Measurements from ENCODE around the gene CD83. TPM values are rescaled to one million over a fixed set of nuclear protein-coding genes. Genes with fewer than 3 reads are reported as not detected.

CD83 gene
- total and polyA plus RNA-seq, 7 donors: 0.10 to 2.1 (median 0.71) TPM

DNA sequence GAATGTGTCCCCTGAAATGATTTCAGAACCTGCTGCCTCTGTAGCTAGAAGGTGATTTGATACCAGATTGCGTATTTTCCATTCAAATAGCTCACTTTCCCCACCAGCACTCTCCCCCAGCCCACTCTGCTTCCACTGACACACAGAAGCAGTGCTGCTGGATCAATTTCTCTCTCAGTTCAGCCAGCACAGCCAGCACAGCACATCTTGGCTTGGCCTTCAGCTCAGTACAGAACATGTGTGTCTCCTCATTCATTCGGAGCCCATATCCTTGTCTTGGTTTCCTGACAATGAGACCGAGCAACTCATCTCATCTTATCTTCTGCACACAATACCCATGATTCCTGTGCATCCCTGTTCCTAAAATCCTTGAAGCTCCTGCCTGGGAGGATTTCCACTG is 33.8 kb upstream of the CD83 start:
- no peak for DNase-seq
- Histone ChIP-seq H3K9me3 (no peaks in the 10 kb centered on the region), H3K36me3 (ENCODE audit: insufficient read depth in 1 of 2, low read depth in 1 of 2) (no peaks in the 10 kb centered on the region), H3K4me1 (no peaks in the 10 kb centered on the region), H3K27ac (no peak overlapping the region), H3K4me3 (no peak overlapping the region), H3K27me3 (ENCODE audit: insufficient read depth in 3 of 3, low read length in 2 of 3) (peaks cover 0 to 8% (median 0%) of the 10 kb centered on the region in 3 donors)
- TF ChIP-seq CTCF (IDR thresholded peaks at IDR 0.05): no peak
- intact Hi-C loops (cut with DNase I): no loop called here
- WGBS, 3 donors: 54 to 62% (median 55%) methylated on average over 3 of the region's 3 CpGs
- no peak for ATAC-seq

- no peak for ATAC-seq
- Histone ChIP-seq H3K36me3 (ENCODE audit: insufficient read depth in 1 of 2, low read depth in 1 of 2) (no peaks in the 10 kb centered on the region), H3K9me3 (no peaks in the 10 kb centered on the region), H3K4me3 (no peak overlapping the region), H3K27ac (no peak overlapping the region), H3K4me1 (no peaks in the 10 kb centered on the region), H3K27me3 (ENCODE audit: insufficient read depth in 3 of 3, low read length in 2 of 3) (peaks cover 0 to 6% (median 0%) of the 10 kb centered on the region in 3 donors)
- no peak for TF ChIP-seq CTCF (IDR thresholded peaks at IDR 0.05)
- 94 to 97% (median 97%) methylated on average over 11 of the region's 11 CpGs for WGBS, 3 donors
- no peak for DNase-seq
- intact Hi-C loops (cut with DNase I): no loop called here
Observed at GRCh38 chr6:14084388-14084787, 33.2 kb upstream of the CD83 start.

- no peak for TF ChIP-seq CTCF (IDR thresholded peaks at IDR 0.05)
- no peak overlapping the region for H3K4me3 ChIP-seq
- no peaks in the 10 kb centered on the region for H3K4me1 ChIP-seq
- ATAC-seq (no peak), DNase-seq (no peak)
- H3K36me3 ChIP-seq (ENCODE audit: insufficient read depth in 1 of 2, low read depth in 1 of 2): no peaks in the 10 kb centered on the region
- intact Hi-C loops (cut with DNase I): no loop called here
- H3K27me3 ChIP-seq (ENCODE audit: insufficient read depth in 3 of 3, low read length in 2 of 3): peaks cover 0 to 11% (median 0%) of the 10 kb centered on the region in 3 donors
- H3K27ac ChIP-seq: no peak overlapping the region
- 92 to 96% (median 94%) methylated on average over 5 of the region's 5 CpGs for WGBS, 3 donors
- H3K9me3 ChIP-seq: no peaks in the 10 kb centered on the region
Observed at GRCh38 chr6:14085176-14085787, 32.3 kb upstream of the CD83 start.

- 91 to 100% (median 94%) methylated on average over 1 of the region's 1 CpG for whole genome bisulfite sequencing, 3 donors
- peaks cover 0 to 18% (median 5%) of the 10 kb centered on the region in 3 donors for H3K27me3 ChIP-seq (ENCODE audit: insufficient read depth in 3 of 3, low read length in 2 of 3)
- intact Hi-C loops (cut with DNase I): no loop called here
- H3K36me3 ChIP-seq (ENCODE audit: insufficient read depth in 1 of 2, low read depth in 1 of 2): no peaks in the 10 kb centered on the region
- ATAC-seq (no peak), DNase-seq (no peak)
- TF ChIP-seq CTCF (IDR thresholded peaks at IDR 0.05): no peak
- H3K27ac ChIP-seq: no peak overlapping the region
- no peak overlapping the region for H3K4me3 ChIP-seq
- no peaks in the 10 kb centered on the region for H3K4me1 ChIP-seq
- H3K9me3 ChIP-seq: no peaks in the 10 kb centered on the region
Observed at GRCh38 chr6:14086701-14087100, 30.9 kb upstream of the CD83 start.

Data from psoas muscle (tissue), 8 donors.